H4 (cell line): ENCODE results near the gene MDFI. TPM values are rescaled to one million over a fixed set of nuclear protein-coding genes. Genes with fewer than 3 reads are reported as not detected.

Experiments used
- DNase-seq: peaks from one replicate; pipeline ENCODE4 v3.0.0-alpha.2; 2015; ENCODE audit warnings: low spot score
- total RNA-seq: library from RNA; depleted of rRNA; stranded (reverse); fragments of >200 nt; shearing (Covaris generic); gene quantifications from 2 replicates; pipeline ENCODE4 v1.2.3, GENCODE V29; 2014

Gene MDFI
- total RNA-seq, 1 experiment from 2014 or later, result 0.72 TPM

DNA sequence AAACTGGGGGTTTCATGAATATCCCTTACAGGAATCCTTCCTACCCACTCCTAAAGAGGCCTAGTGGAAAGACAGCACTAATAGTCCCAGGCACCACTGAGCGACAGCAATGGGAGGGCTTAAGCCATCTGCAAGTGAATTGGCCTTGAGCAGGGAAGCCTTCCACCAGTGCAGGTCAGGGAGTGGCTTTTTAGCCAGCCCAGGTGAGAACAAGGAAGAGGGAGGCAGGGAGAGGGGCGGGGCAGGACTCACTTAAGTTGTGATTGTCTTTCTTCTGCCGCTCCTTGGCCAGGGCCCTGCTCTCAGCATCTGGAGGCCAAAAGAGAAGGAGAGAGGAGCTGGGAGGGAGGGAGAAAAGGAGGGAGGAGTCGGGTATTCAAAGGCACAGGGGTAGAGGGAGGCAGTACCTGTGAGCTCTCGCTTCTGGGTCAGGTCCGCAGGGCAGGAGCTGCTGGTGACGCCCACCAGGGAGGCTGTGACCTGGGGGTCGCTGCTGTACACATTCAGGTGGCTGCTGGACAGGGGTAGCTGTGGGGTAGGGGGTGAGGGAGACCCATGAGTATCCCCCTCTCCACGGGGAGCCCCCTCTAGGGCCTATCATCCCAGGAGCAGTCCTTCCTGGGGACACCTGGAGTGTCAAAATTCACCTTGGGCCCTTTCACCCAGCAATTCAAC lies 49.4 kb downstream of the MDFI start:
- no peak for DNase-seq

DNA sequence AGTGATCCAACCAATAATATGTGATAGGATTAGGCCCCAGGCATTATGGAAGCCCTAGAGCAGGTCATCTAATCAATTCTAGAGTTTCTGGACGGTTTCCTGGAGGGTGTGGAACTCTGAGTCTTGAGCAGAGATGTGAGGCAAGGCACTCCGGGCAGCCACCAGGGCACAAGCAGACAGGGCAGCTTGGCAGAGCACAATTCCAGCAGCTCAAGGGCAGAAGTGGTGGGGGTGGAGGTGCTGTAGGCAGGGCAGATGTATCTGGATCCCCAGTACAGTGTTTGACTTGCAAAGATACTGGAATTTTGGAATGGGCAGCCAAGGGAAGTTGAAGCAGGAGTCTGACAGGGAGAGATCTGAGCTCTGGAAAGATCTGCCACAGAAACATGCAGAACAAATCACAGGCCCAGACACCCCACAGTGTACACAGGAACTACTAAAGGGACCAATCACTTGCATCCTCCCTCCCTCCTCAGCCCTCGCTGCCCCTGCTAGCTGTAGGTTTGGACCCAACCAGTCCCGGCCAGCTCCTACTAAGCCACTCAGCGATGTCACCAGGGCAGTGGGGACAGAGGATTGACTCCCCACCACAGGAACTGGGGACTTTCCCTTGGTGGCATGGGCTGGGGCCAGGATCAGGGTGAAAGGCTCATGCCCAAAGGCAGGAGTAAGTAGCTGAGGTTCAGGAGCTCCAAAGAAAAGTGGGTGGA lies 50.1 kb downstream of the MDFI start:
- DNase-seq, result no peak

DNA sequence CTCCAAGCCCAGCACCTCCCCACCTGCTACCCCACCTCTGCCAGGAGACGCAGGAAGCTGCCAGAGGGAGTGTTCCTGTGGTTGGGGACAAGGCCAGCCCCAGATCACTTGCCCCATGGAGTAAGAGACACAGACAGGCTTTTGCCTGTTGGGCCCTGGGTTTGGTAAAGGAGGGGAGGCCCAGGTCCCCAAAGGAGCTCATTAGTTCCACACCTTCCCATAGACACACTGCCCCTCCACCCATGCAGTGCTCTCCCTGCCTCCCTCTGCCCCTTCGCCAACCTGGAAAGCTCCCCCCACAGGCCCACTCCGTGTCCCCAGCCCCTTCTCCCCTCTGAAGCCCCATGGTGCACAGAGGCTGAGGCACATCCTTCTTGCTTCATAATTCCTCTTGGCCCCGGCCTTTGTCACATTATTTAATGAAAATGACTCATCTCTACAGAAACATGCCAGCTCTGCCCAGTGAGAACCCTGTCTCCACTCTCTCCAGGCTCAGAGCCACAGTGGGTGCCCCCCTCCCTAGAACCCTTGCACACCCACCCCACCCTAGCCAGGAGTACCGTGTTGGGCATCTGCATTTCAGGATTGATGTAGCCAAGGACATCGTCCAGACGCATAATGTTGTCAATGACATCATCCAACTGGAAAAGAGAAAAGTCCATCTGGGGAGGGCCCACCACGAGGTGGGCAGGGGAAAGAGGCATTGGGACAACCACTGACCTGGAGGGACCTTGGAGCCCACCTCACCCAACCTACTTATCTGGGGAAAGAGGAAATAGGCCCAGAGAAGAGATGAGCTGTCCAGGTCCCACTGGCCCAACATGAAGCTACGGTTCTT lies 51.1 kb downstream of the MDFI start:
- no peak for DNase-seq

DNA sequence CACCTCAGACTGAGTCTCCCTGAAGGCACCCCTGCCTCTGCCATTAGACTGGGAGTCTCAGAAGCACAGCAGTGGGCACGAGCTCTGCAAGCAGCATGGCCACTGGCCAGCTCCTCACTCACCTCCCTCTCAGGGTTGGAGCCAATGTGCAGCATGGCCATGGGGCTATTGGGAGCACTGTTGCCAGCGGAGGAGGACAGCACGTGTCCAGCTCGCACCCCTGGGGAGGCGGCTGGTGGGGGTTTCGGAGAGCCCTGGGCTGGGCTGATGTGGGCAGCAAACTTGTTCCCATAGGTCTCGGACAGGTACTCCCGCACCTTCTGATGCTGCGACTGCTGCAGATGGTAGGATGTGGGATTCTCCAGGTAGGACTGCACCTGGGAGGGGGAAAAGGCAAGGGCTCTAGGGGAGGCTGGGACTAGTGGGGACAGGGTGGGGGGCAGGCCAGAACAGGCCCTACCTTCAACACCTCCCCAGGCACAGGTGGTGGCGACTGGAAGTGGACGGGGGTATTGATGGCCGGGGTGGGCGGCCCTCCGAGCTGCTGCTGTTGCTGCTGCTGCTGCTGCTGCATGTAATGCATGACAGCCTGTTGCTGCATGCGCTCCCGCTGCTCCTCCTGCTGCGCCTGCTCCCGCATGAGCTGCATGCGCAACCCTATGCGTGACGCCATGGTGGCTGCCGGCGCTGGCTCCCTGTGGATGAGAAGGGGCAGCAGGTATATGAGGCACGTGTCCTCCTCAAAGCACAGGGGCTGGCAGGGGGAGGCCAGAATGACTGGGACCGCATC lies 52.5 kb downstream of the MDFI start:
- no peak for DNase-seq

DNA sequence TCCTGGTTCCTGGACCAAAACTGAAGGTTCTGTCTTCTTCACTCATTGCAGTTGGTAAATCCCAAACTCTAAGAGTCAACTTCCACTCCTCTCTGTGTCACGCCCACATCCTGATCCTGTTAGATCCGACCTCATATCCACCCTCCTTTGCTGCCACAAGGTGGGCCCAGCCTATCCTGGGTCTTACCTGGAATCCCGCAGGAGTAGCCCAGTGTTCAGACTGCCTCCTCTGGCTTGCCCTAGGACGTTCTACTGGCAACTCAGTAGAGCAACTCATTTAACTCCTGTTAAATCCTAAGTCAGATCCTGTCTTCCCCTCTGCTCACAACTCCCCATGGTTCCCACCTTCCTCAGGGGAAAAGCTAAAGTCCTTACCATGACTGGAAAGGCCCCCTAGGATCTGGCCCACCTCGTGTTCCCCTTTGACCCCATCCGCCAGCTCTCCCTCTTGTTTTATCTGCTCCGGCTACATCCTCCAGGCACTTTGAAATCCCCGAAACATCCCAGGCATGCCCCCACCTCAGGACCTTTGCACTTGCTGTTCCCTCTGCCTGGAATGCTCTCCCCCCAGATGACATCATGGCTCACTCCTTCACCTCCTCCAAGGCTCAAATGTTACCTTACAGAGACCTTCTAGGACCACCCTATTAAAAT lies 53.3 kb downstream of the MDFI start:
- no peak for DNase-seq

DNA sequence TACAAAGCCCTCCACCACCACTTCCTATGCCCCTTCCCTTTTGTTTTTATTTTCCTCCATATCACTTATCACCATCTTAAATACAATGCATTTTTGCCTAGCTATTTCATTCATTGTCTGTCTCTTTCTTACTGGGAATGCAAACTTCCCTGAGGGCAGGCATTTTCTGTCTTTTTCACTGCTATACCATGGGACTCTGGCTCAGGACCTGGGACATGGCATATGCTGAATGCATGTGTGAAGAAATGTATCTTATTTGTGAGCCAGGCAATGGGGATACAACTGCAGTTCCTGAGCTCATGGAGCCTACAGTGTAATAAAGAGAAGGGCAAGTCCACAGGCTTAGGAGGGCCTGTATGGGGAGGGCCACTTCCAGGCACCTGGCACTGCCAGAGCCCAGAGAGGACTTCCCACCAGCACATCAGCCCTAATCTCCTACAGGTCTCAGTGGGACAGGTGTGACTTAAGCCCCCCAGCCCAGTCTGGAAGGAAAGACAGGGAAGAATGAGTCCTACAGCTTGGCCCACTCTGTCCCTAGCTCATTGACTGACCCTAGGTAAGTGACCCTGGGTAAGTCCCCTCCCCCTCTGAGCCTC lies 53.9 kb downstream of the MDFI start:
- DNase-seq, result no peak

DNA sequence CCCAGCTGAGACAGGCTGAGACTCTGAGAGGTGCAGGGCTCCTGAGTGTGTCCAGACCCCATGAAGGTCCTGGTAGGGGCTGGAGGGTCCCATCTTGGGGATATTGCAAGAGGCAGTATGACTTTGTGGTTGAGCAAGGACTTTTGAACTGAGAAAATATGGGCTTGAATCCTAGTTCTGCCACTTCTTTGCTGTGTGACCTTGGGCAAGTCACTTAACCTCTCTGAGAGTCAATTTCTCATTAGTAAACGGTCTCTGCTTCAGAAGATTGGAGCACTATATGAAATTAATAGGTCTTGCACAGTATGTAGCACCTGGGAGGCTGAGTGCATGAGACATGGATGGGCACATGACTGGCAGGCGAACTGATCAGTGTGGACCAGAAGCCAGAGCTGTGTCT lies 54.5 kb downstream of the MDFI start:
- DNase-seq, result no peak

DNA sequence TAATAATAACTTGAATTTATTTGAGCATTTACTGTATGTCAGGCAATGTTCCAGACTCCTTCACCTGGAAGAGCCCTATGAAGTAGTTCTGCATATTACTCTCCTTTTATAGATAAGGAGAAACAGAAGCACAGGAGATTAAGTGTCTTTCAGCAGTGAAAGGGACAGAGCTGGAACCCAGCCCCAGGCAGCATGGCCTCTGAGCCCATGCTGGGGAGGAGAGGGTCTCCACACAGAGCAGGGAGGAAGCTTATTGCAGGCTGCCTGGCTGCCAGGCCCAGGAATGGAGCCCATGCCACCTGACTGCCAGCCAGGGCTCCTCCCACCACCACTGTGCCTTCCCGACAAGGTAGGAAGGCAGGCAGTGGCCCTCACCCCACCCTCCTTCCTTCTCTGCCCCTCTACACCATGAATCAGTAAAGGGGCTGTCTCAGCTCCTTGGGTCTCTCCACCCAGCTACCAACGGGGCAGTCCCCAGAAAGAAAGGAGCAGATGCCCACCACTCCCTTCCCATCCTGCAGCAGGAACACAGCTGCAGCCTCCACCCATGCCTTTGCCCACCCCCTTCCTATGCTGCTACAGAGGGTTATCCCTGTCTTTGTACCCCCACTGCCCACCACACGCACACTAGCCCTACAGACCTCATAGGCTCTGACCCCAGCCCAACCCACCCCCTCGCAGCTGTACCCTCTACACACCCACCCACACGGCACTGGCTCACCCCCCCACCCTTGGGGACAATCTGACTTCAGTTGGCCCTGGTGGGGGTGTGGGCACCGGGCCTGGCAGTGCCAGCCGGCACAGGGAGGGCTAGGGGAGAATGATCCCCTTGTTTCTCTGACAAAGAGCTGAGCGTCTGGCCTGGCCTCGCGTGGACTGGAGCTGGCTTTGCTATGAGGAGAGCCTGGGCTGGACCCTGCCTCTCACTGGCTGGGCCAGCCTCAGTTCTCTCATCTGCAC lies 55.3 kb downstream of the MDFI start:
- no peak for DNase-seq

DNA sequence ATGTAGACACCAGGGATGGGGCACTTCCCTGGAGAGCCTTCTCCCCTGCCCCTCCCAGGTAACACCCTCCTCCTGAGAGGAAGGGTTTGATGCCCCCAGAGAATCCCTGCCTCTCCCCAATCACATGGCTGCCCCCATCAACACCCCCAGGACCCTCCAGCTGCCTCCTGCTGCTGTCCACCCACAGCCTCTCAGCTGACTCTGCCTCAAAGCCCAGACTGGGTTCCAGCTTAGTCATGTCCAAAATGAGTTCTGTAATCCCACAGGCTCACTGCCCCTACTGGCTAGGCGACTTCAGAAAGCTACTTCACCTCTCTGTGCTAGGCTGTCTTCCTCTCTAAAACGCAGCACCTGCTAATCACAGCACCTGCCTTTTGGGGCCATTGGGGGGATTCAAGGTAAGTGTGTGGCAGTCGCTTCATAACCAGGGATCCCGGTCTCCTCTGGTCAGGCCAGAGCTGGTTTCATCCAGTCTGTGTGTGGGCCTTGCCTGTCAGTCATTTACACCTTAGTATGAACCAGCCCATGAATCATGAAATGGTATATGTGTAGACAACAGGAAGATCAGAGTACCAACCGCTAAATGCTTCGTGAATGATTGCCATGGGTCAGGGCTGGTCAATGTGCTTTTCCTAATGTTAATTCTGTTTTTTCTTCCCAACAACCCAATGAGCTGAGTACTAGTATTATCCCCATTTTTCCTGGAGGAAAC lies 56.7 kb downstream of the MDFI start:
- DNase-seq, result no peak

DNA sequence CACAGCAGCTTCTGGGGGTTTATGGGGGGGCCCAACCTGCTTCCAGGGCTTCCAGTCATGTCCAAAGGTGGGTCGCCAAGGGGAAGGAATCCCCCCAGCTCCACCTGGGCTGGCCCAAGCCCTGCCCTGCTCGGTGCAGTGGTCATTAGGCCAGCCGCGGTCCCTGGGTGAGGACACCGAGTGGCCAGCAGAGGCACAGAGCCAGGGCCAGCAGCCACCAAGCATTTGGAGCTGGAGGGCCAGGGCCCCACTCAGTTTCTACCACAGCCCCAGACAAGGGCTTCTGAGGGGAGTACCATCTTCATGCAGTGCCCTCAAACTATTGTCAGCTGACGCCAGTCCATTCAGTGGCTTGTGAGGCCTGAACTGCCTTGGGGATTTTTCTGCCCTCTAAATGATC lies 57.6 kb downstream of the MDFI start:
- DNase-seq, result no peak

DNA sequence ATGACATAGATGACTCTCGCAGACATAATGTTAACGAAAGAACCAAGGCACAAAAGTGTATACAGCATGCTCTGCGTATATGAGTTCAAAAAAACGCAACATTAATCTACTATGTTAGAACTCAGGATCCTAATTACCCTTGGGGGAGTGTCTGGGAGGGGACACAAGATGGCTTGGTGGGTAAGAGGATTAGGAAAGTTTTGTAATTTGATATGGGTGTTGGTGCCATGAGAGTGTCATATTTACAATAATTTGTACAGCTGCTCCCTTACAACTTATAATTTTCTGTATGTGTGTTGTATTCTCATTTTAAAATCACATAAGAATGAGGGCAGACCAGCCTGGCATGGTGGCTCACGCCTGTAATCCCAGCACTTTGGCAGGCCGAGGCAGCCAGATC lies 58.5 kb downstream of the MDFI start:
- no peak for DNase-seq

DNA sequence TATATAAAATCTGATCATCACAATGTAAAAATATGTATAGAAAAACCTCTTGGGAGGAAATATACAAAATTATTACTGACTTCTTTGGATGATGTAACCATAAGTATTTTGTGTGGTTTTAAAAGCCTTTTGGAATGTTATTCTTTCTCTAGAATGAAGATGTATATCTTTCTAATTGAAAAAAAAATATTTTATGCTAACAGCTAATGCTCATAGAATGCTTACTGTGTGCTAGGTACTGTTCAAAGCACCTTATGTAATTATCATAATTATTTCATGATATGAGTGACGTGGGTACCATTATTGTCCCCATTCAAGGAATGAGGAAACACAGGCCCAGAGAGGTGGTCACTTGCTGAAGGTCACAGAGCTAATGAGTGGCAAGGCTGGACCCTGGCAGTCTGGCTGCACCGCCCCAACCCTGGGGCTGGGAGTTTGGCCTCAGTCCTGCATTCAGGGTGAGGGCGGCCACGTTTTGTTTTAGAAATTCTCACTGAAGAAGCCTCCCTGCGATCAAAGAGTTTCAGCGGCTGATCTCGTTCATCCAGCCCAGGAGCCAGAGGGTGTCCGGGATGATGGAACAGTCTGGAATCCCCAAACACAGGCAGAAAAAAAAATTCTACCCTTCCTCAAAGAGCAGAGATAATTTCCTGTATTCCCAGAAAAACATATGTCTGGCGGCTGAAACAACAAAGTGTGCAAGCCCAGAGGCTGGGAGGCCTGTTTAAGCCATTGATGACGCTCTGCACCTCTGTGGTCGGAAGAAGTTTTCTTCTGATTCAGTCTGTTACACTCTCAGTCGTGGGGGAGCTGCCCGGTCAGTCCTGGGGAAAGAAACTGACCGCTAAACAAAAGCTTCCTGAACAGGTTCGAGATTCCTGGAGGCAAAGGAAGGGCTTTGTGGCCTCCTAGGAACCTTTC lies 59.9 kb downstream of the MDFI start:
- DNase-seq, result peak; percentile 69

DNA sequence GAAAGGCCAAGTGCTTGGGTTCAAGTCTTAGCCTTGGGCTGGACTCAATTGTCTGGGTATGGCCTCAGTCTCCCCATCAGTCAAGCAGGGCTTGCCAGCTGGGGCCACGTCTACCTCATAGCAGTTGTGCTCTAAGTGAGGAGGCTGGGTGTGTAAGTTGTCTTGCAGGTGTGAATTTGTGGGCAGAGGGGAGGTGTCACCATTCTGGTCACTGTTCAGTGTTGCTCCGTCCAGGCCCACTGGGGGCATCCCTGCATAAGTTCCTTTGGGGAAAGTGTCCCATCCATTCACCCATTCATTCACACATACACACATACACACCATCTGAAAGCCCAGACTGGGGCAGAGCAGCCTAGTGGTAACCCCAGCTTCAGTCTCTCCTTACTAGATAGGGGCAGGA lies 60.8 kb downstream of the MDFI start:
- no peak for DNase-seq

DNA sequence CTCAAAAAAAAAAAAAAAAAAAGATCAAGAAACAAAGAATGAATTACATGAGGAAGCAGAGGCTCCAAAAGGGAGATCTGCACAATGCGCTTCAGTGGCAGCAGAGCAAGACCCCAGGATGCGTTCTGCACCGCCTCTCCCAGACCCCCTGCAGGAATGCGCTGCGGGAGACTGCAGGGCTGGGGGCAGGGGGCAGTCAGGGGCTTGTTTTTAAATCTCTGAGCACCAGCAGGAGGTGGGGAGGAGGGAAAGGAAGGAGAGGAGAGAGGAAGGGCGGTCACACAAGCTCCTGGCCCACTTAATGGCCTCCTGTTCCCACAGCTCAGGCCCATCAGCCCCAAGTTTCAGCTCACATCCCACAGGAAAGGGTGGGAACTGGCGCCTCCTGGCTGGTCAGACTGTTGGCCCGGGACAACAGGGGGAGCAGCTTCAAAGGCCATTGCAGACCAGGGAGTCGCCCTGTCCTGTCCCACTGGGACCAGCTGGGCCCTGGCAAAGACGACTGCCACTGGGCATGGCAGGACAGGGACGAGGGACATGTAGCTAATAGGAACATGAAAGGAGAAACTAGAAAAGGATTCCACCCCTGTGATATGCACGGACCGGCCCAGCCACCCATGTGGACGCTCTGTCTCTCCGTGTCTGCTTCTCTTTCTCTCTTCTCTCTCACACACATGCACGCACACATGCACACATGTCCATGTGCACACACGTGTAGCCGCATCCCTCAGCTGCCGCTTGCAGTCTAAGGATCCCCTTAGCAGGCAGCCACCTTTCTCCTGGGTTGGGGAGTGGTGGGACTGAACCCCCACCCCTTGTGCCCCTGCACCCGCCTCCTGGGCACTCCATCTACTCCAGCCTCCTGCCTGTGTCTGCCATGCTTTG lies 62.4 kb downstream of the MDFI start:
- no peak for DNase-seq

DNA sequence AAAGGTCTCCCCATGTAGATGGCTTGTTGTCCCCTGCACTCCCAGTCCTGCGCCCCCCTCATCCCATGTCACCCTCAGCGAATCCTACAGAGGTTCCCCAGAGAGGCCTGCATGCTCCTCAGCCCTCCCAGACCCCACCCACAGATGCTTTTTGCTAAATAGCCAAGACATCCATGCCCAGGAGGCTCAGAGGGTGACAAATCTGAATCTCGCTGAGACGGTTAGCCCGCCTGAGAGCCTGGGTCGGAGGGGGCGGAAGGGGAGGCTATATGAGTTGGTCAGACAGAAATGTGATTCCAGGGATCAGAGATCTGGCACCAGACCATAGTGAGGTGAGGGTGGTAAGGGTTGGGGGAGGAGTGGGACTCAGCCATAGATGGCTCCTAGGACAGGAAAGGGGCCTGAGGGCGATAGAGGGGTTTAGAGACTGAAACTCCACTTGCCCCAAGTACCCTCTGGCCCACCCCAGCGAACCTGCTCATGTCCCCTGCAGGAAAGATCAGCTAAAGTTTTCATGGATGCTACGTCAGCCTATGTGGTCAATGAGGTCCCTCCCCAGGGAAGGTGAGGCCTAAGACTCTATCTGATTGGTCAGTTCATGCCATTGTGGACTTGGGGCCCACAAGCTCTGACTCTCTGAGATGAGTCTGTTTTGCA lies 63.9 kb downstream of the MDFI start:
- DNase-seq, result no peak

DNA sequence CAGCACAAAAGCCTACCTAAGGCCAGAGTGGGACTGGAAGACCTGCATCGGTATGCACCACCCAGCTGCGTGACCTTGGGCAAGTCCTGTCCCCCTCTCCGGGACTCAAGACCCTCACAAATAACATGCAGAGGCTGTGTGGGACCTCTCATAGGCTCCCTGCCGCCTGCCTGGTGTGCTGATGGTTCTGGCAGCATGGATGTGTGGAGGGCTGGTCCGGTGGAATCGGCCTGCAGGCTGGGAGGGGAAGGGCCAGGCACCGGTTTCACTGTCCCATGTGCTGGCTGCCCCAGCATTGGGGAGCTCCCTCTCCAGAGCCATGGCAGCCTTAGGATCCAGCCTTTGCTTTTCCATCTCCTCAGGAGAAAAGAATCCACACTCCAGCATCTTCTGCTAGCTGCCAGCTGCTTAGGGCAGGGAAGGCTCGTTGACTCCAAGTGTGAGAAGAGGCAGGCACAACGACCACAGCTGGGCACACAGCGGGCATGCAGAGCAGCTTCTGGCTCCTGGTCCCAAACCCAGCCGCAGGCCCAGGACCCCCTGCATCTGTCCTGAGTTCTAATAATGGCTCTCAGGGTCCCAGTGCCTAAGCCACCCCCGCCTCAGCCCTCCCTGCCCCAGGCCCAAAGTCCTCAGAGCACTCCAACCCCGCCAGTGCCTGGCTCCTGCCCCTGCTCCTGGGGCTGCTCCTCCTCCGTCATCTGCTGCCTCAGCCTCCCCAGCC lies 64.7 kb downstream of the MDFI start:
- no peak for DNase-seq
